Esophagus mucosa (tissue), 1 donor: ENCODE data around the gene MEIS2. TPM values are rescaled to one million over a fixed set of nuclear protein-coding genes. Genes with fewer than 3 reads are reported as not detected.

ENCODE experiments used
- ATAC-seq: fragments of 200-7000 bp; cut with Tn5 transposase; one replicate; pipeline ENCODE4 v1.9.1; 2020
- total RNA-seq: library from RNA; stranded (reverse); gene quantifications from one replicate; pipeline ENCODE4 v1.2.4, GENCODE V29; 2023
- donor health status: DM: yes; HTN: yes; CAD: no.

Gene MEIS2
- total RNA-seq, 1 donor from 2014 or later: 10.3 TPM

GRCh38 chr15:37112171-37112570, 11.8 kb upstream of the MEIS2 start:
- peak; percentile 67 for ATAC-seq

GRCh38 chr15:37111427-37111717, 11.0 kb upstream of the MEIS2 start:
- no peak for ATAC-seq

GRCh38 chr15:37109872-37110572, 9.7 kb upstream of the MEIS2 start:
- peak; percentile 60 for ATAC-seq

GRCh38 chr15:37109168-37109871, 9.0 kb upstream of the MEIS2 start:
- ATAC-seq: no peak

- ATAC-seq: no peak
Measured at GRCh38 chr15:37108381-37109167, 8.2 kb upstream of the MEIS2 start.

GRCh38 chr15:37107744-37108380, 7.5 kb upstream of the MEIS2 start:
- no peak for ATAC-seq

GRCh38 chr15:37107071-37107743, 6.9 kb upstream of the MEIS2 start:
- ATAC-seq: no peak

- ATAC-seq: no peak
Measured at GRCh38 chr15:37106490-37107001, 6.2 kb upstream of the MEIS2 start.

- ATAC-seq: no peak
Measured at GRCh38 chr15:37105889-37106288, 5.5 kb upstream of the MEIS2 start.

- no peak for ATAC-seq
Measured at GRCh38 chr15:37105029-37105428, 4.7 kb upstream of the MEIS2 start.

GRCh38 chr15:37104424-37104981, 4.2 kb upstream of the MEIS2 start:
- ATAC-seq: no peak

- ATAC-seq: no peak
Measured at GRCh38 chr15:37103475-37104423, 3.4 kb upstream of the MEIS2 start.

GRCh38 chr15:37103163-37103435, 2.8 kb upstream of the MEIS2 start:
- no peak for ATAC-seq

- no peak for ATAC-seq
Measured at GRCh38 chr15:37102305-37103162, 2.2 kb upstream of the MEIS2 start.

GRCh38 chr15:37101980-37102304, 1.6 kb upstream of the MEIS2 start:
- ATAC-seq: no peak

- ATAC-seq: no peak
Measured at GRCh38 chr15:37100966-37101215, 542 bp upstream of the MEIS2 start.

GRCh38 chr15:37099319-37100108, 835 bp downstream of the MEIS2 start:
- ATAC-seq: no peak

- peak; percentile 41 for ATAC-seq
Measured at GRCh38 chr15:37098468-37099318, 1.7 kb downstream of the MEIS2 start.
